ENCODE results near the gene EIF5A2.
"Not testable (repeated sequence)": the region's sequence is repeated elsewhere in the genome, so short reads cannot be mapped to it uniquely, and the experiment has no call there.

EIF5A2 gene

GRCh38 chr3:170897978-170898377 lies 10.5 kb downstream of the EIF5A2 start:
- WGBS, 2 donors (ENCODE audit: extremely low coverage in 2 of 2, insufficient read length in 2 of 2, insufficient replicate concordance in 1 of 2) = no CpG with 5 or more reads among the region's 2 CpGs
- no peak overlapping the region for H3K4me3 ChIP-seq (ENCODE audit: low read length in 2 of 2)
- H3K4me1 ChIP-seq (ENCODE audit: control insufficient read depth in 2 of 2, insufficient read depth in 1 of 2, low read depth in 1 of 2, low read length in 2 of 2) = no peaks in the 10 kb centered on the region

GRCh38 chr3:170897199-170897598 lies 11.2 kb downstream of the EIF5A2 start:
- not testable (repeated sequence) for H3K9ac ChIP-seq (ENCODE audit: low read depth, low read length, poor library complexity); H4K8ac ChIP-seq (ENCODE audit: low read depth, low read length); H3K79me1 ChIP-seq (ENCODE audit: low read depth, low read length); DNase-seq (ENCODE audit: low spot score); H3K27ac ChIP-seq (replicated peaks; ENCODE audit: low read length); H2BK120ac ChIP-seq (ENCODE audit: low read depth, low read length); H3K14ac ChIP-seq (ENCODE audit: low read length); H2BK5ac ChIP-seq (ENCODE audit: low read length); H3K36me3 ChIP-seq (replicated peaks in 1 of 2; ENCODE audit: control insufficient read depth in 2 of 2, insufficient read depth in 2 of 2, low read length in 2 of 2); H3K18ac ChIP-seq (ENCODE audit: low read length); H3K27me3 ChIP-seq (ENCODE audit: control insufficient read depth in 3 of 3, insufficient read depth in 3 of 3, low read depth in 1 of 3, low read length in 3 of 3); H3K23ac ChIP-seq (ENCODE audit: low read depth, low read length, poor library complexity); H2BK12ac ChIP-seq (ENCODE audit: low read length); H2AFZ ChIP-seq (ENCODE audit: low read length); H3K4me2 ChIP-seq (ENCODE audit: insufficient read depth, low read length, poor library complexity, severe bottlenecking); H4K91ac ChIP-seq (ENCODE audit: low read depth, low read length, poor library complexity); H2AK5ac ChIP-seq (ENCODE audit: low read depth, low read length); H2BK15ac ChIP-seq (ENCODE audit: low read length); H3K4me1 ChIP-seq (ENCODE audit: control insufficient read depth in 2 of 2, insufficient read depth in 1 of 2, low read depth in 1 of 2, low read length in 2 of 2); H3K4me3 ChIP-seq (ENCODE audit: low read length in 2 of 2); H3K4ac ChIP-seq (ENCODE audit: low read length)
- WGBS, 2 donors (ENCODE audit: extremely low coverage in 2 of 2, insufficient read length in 2 of 2, insufficient replicate concordance in 1 of 2) = no CpG with 5 or more reads among the region's 1 CpG
- H3K9me3 ChIP-seq (replicated peaks in 1 of 2; ENCODE audit: control insufficient read depth in 2 of 2, insufficient read depth in 1 of 2, low read depth in 1 of 2, low read length in 2 of 2) = peaks cover 0 to 15% of the 10 kb centered on the region in 2 donors

More at GRCh38 chr3:170897978-170898377, 10.5 kb downstream of the EIF5A2 start:
- no peak for DNase-seq (ENCODE audit: low spot score)
- H3K23ac ChIP-seq (ENCODE audit: low read depth, low read length, poor library complexity) = no peak overlapping the region
- H3K4ac ChIP-seq (ENCODE audit: low read length) = no peak overlapping the region
- no peaks in the 10 kb centered on the region for H3K36me3 ChIP-seq (replicated peaks in 1 of 2; ENCODE audit: control insufficient read depth in 2 of 2, insufficient read depth in 2 of 2, low read length in 2 of 2)
- no peak overlapping the region for H3K14ac ChIP-seq (ENCODE audit: low read length)
- H4K91ac ChIP-seq (ENCODE audit: low read depth, low read length, poor library complexity) = no peak overlapping the region
- H2AFZ ChIP-seq (ENCODE audit: low read length) = no peak overlapping the region
- no peak overlapping the region for H4K8ac ChIP-seq (ENCODE audit: low read depth, low read length)
- H2BK15ac ChIP-seq (ENCODE audit: low read length) = no peak overlapping the region
- no peak overlapping the region for H3K27ac ChIP-seq (replicated peaks; ENCODE audit: low read length)
- no peaks in the 10 kb centered on the region for H3K27me3 ChIP-seq (ENCODE audit: control insufficient read depth in 3 of 3, insufficient read depth in 3 of 3, low read depth in 1 of 3, low read length in 3 of 3)
- H2BK120ac ChIP-seq (ENCODE audit: low read depth, low read length) = no peak overlapping the region
- no peak overlapping the region for H2BK12ac ChIP-seq (ENCODE audit: low read length)
- H2BK5ac ChIP-seq (ENCODE audit: low read length) = no peak overlapping the region
- peaks cover 0 to 15% of the 10 kb centered on the region in 2 donors for H3K9me3 ChIP-seq (replicated peaks in 1 of 2; ENCODE audit: control insufficient read depth in 2 of 2, insufficient read depth in 1 of 2, low read depth in 1 of 2, low read length in 2 of 2)
- no peak overlapping the region for H2AK5ac ChIP-seq (ENCODE audit: low read depth, low read length)
- no peak overlapping the region for H3K18ac ChIP-seq (ENCODE audit: low read length)
- H3K9ac ChIP-seq (ENCODE audit: low read depth, low read length, poor library complexity) = no peak overlapping the region
- no peak overlapping the region for H3K4me2 ChIP-seq (ENCODE audit: insufficient read depth, low read length, poor library complexity, severe bottlenecking)
- H3K79me1 ChIP-seq (ENCODE audit: low read depth, low read length) = no peaks in the 10 kb centered on the region

GRCh38 chr3:170896781-170897180 lies 11.7 kb downstream of the EIF5A2 start:
- no peak overlapping the region for H2BK120ac ChIP-seq (ENCODE audit: low read depth, low read length)
- H3K27me3 ChIP-seq (ENCODE audit: control insufficient read depth in 3 of 3, insufficient read depth in 3 of 3, low read depth in 1 of 3, low read length in 3 of 3) = no peaks in the 10 kb centered on the region
- H2AFZ ChIP-seq (ENCODE audit: low read length) = no peak overlapping the region
- no peak overlapping the region for H2AK5ac ChIP-seq (ENCODE audit: low read depth, low read length)
- H3K4me2 ChIP-seq (ENCODE audit: insufficient read depth, low read length, poor library complexity, severe bottlenecking) = no peak overlapping the region
- H3K4ac ChIP-seq (ENCODE audit: low read length) = no peak overlapping the region
- H3K18ac ChIP-seq (ENCODE audit: low read length) = no peak overlapping the region
- H3K9me3 ChIP-seq (replicated peaks in 1 of 2; ENCODE audit: control insufficient read depth in 2 of 2, insufficient read depth in 1 of 2, low read depth in 1 of 2, low read length in 2 of 2) = peaks cover 0 to 15% of the 10 kb centered on the region in 2 donors
- H3K79me1 ChIP-seq (ENCODE audit: low read depth, low read length) = no peaks in the 10 kb centered on the region
- no peak overlapping the region for H3K9ac ChIP-seq (ENCODE audit: low read depth, low read length, poor library complexity)
- no peaks in the 10 kb centered on the region for H3K4me1 ChIP-seq (ENCODE audit: control insufficient read depth in 2 of 2, insufficient read depth in 1 of 2, low read depth in 1 of 2, low read length in 2 of 2)
- H2BK12ac ChIP-seq (ENCODE audit: low read length) = no peak overlapping the region
- no peak overlapping the region for H3K23ac ChIP-seq (ENCODE audit: low read depth, low read length, poor library complexity)
- no peak overlapping the region for H4K8ac ChIP-seq (ENCODE audit: low read depth, low read length)
- no peak overlapping the region for H3K14ac ChIP-seq (ENCODE audit: low read length)
- no peak overlapping the region for H4K91ac ChIP-seq (ENCODE audit: low read depth, low read length, poor library complexity)
- H3K36me3 ChIP-seq (replicated peaks in 1 of 2; ENCODE audit: control insufficient read depth in 2 of 2, insufficient read depth in 2 of 2, low read length in 2 of 2) = no peaks in the 10 kb centered on the region
- H3K27ac ChIP-seq (replicated peaks; ENCODE audit: low read length) = no peak overlapping the region
- H3K4me3 ChIP-seq (ENCODE audit: low read length in 2 of 2) = no peak overlapping the region
- no CpG with 5 or more reads among the region's 1 CpG for WGBS, 2 donors (ENCODE audit: extremely low coverage in 2 of 2, insufficient read length in 2 of 2, insufficient replicate concordance in 1 of 2)
- no peak for DNase-seq (ENCODE audit: low spot score)
- H2BK5ac ChIP-seq (ENCODE audit: low read length) = no peak overlapping the region
- no peak overlapping the region for H2BK15ac ChIP-seq (ENCODE audit: low read length)

- H2BK12ac ChIP-seq (ENCODE audit: low read length); H3K9ac ChIP-seq (ENCODE audit: low read depth, low read length, poor library complexity); H3K4me2 ChIP-seq (ENCODE audit: insufficient read depth, low read length, poor library complexity, severe bottlenecking); H3K36me3 ChIP-seq (replicated peaks in 1 of 2; ENCODE audit: control insufficient read depth in 2 of 2, insufficient read depth in 2 of 2, low read length in 2 of 2); DNase-seq (ENCODE audit: low spot score); H3K18ac ChIP-seq (ENCODE audit: low read length); H4K8ac ChIP-seq (ENCODE audit: low read depth, low read length); H3K14ac ChIP-seq (ENCODE audit: low read length); H2AFZ ChIP-seq (ENCODE audit: low read length); H3K4me3 ChIP-seq (ENCODE audit: low read length in 2 of 2); H3K27me3 ChIP-seq (ENCODE audit: control insufficient read depth in 3 of 3, insufficient read depth in 3 of 3, low read depth in 1 of 3, low read length in 3 of 3); H3K23ac ChIP-seq (ENCODE audit: low read depth, low read length, poor library complexity); H2BK120ac ChIP-seq (ENCODE audit: low read depth, low read length); H2BK5ac ChIP-seq (ENCODE audit: low read length); H3K27ac ChIP-seq (replicated peaks; ENCODE audit: low read length); H3K4ac ChIP-seq (ENCODE audit: low read length); H3K79me1 ChIP-seq (ENCODE audit: low read depth, low read length); H3K4me1 ChIP-seq (ENCODE audit: control insufficient read depth in 2 of 2, insufficient read depth in 1 of 2, low read depth in 1 of 2, low read length in 2 of 2); H4K91ac ChIP-seq (ENCODE audit: low read depth, low read length, poor library complexity); H2AK5ac ChIP-seq (ENCODE audit: low read depth, low read length); H2BK15ac ChIP-seq (ENCODE audit: low read length): not testable (repeated sequence)
- WGBS, 2 donors (ENCODE audit: extremely low coverage in 2 of 2, insufficient read length in 2 of 2, insufficient replicate concordance in 1 of 2) = no CpG with 5 or more reads among the region's 6 CpGs
- H3K9me3 ChIP-seq (replicated peaks in 1 of 2; ENCODE audit: control insufficient read depth in 2 of 2, insufficient read depth in 1 of 2, low read depth in 1 of 2, low read length in 2 of 2) = peaks cover 0 to 16% of the 10 kb centered on the region in 2 donors
These were observed 12.1 kb downstream of the EIF5A2 start for GRCh38 chr3:170896333-170896732.

Data from neuronal stem cell (in vitro differentiated cells).